ENCODE data around the gene ETFDH.
"Not testable (repeated sequence)": the region's sequence is repeated elsewhere in the genome, so short reads cannot be mapped to it uniquely, and the experiment has no call there.

GRCh38 chr4:158712622-158713021, 40.5 kb downstream of the ETFDH start:
- not testable (repeated sequence) for TF ChIP-seq CTCF (IDR thresholded peaks at IDR 0.05; ENCODE audit: low read depth, low read length); POLR2A (IDR thresholded peaks at IDR 0.05; ENCODE audit: extremely low read depth, insufficient read length)

Data from NB4 (cell line).